GM12864 (cell line): ENCODE data around the gene SERPIND1.

Experiments
- DNase-seq: peaks from one replicate; pipeline ENCODE4 v3.0.0-alpha.2; 2011; ENCODE audit warnings: low read depth
- H3K4me3 ChIP-seq: 2 replicates; pipeline ENCODE4 v1.5.1; 2011; ENCODE audit warnings: mild to moderate bottlenecking, low read depth, low read length, control low read depth
- CTCF ChIP-seq: IDR thresholded peaks from 2 replicates; pipeline ENCODE4 v1.5.1; 2011; ENCODE audit warnings: low read depth, mild to moderate bottlenecking, moderate library complexity, low read length, control low read depth, inconsistent platforms; ENCODE audit errors: missing control alignments

SERPIND1 gene

GRCh38 chr22:20783844-20784723 is 10.2 kb downstream of the SERPIND1 start:
- TF ChIP-seq CTCF: peak; percentile 91
- H3K4me3 ChIP-seq: no peak overlapping the region; the same call in 1 of the 2 replicates
- peak; percentile 57 for DNase-seq

- no peak overlapping the region for H3K4me3 ChIP-seq
- no peak for DNase-seq
- no peak for TF ChIP-seq CTCF
Observed at GRCh38 chr22:20785415-20785814, 11.5 kb downstream of the SERPIND1 start.

GRCh38 chr22:20786048-20786447 is 12.1 kb downstream of the SERPIND1 start:
- DNase-seq: no peak
- TF ChIP-seq CTCF: no peak
- no peak overlapping the region for H3K4me3 ChIP-seq

GRCh38 chr22:20786536-20786979 is 12.6 kb downstream of the SERPIND1 start:
- DNase-seq: no peak
- no peak overlapping the region for H3K4me3 ChIP-seq
- no peak for TF ChIP-seq CTCF

- no peak for DNase-seq
- TF ChIP-seq CTCF: no peak
- no peak overlapping the region for H3K4me3 ChIP-seq
Observed at GRCh38 chr22:20787223-20787622, 13.3 kb downstream of the SERPIND1 start.

- no peak overlapping the region for H3K4me3 ChIP-seq
- no peak for TF ChIP-seq CTCF
- no peak for DNase-seq
Observed at GRCh38 chr22:20787746-20788626, 14.1 kb downstream of the SERPIND1 start.
